ENCODE measurements around the gene CCNQ.

Gene CCNQ

DNA sequence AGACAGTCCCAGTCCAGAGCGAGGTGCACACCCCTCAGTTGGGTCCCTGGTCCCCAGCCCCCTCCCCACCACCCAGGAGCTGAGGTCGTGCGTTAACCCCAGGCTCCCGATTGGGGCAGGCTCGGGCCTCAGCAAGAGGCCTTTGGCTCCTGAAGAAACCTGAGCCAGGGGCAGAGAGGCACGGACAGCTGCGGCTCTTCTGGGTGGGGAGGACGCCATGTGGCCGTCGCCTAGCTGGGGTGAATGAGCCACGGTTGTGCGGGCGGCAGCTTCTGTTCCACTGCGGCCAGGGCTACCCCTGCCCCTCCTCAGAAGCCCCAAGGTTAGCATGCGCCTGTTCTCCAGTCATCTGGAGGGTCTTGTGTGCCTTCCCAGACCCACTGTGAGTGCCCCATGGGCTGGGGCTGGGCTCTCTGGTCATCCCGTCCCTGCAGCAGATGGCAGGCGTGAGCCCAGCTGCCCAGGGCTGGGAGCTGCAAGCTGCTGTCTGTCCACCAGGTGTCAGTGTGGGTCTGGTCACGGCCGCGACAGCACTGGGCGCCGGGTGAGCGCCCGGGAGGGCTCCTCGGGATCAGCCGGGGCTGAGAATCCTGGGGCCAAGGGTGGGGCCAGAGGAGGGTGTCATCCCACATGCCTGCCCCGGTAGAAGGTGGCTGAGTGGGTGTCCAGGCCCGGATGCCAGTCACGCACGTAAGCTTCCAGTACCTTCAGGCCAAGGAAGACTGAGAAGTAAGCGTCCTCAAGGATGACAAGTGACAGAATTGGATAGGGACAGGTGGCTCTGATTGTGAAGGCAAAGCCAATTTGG lies 59.6 kb downstream of the CCNQ start:
- peak; percentile 69 for DNase-seq (ENCODE audit: low spot score)

DNA sequence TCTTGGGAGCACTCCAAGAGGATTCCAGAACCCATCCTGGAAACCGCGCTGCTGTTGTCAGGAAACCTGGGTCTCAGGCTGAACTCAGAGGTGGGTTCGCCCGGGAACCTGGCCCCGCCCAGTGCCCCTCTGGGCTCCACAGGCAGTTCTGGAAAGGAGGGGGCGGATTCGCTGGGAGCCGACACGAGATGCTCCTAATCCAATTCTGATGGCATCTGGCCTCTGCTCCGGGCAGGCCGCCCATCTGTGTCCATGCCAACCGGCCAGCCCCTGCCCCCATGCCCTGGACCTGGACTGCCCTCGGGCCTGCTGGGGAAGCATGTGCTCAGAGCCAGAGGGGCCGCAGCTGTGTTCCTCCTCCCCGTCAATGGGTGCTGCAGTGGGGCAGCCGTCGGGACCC lies 60.5 kb downstream of the CCNQ start:
- DNase-seq (ENCODE audit: low spot score) = no peak

Data from HuH-7.5 (cell line).